Activated naive CD4-positive, alpha-beta T cell treated with anti-CD3 and anti-CD28 coated beads, Interleukin-2, amount 50 U/mL, for 24 hours (primary cell): ENCODE results near the gene RNF135.
"Not testable (repeated sequence)": the region's sequence is repeated elsewhere in the genome, so short reads cannot be mapped to it uniquely, and the experiment has no call there.

Experiments
- H3K27ac Mint-ChIP-seq: one replicate; pipeline ENCODE4 v1.8.0; 2021; ENCODE audit warnings: mild to moderate bottlenecking, mixed read lengths
- H3K27me3 Mint-ChIP-seq: one replicate; pipeline ENCODE4 v1.8.0; 2021; ENCODE audit warnings: mixed read lengths
- H3K36me3 Mint-ChIP-seq: one replicate; pipeline ENCODE4 v1.8.0; 2021; ENCODE audit warnings: mixed read lengths
- H3K4me1 Mint-ChIP-seq: one replicate; pipeline ENCODE4 v1.8.0; 2021; ENCODE audit warnings: mixed read lengths
- H3K4me3 Mint-ChIP-seq: one replicate; pipeline ENCODE4 v1.8.0; 2021; ENCODE audit warnings: mild to moderate bottlenecking, mixed read lengths
- H3K9me3 Mint-ChIP-seq: one replicate; pipeline ENCODE4 v1.8.0; 2021; ENCODE audit warnings: mixed read lengths

RNF135 gene

GRCh38 chr17:30975042-30975820 is 4.4 kb downstream of the RNF135 start:
- Mint-ChIP-seq H3K4me3 (no peak overlapping the region), H3K27ac (no peak overlapping the region), H3K9me3 (no peaks in the 10 kb centered on the region), H3K4me1 (peaks cover 20% of the 10 kb centered on the region), H3K36me3 (peaks cover 3% of the 10 kb centered on the region), H3K27me3 (no peaks in the 10 kb centered on the region)

GRCh38 chr17:30979919-30980318 is 9.1 kb downstream of the RNF135 start:
- H3K9me3 Mint-ChIP-seq, H3K4me3 Mint-ChIP-seq, H3K27ac Mint-ChIP-seq, H3K4me1 Mint-ChIP-seq, H3K27me3 Mint-ChIP-seq, H3K36me3 Mint-ChIP-seq: not testable (repeated sequence)

- Mint-ChIP-seq H3K27ac (no peak overlapping the region), H3K27me3 (no peaks in the 10 kb centered on the region), H3K36me3 (peaks cover 7% of the 10 kb centered on the region), H3K4me1 (peaks cover 3% of the 10 kb centered on the region), H3K9me3 (no peaks in the 10 kb centered on the region), H3K4me3 (no peak overlapping the region)
Measured at GRCh38 chr17:30981531-30982519, 11.0 kb downstream of the RNF135 start.

- Mint-ChIP-seq H3K27me3 (no peaks in the 10 kb centered on the region), H3K4me3 (no peak overlapping the region), H3K4me1 (peaks cover 3% of the 10 kb centered on the region), H3K9me3 (no peaks in the 10 kb centered on the region), H3K36me3 (peaks cover 7% of the 10 kb centered on the region), H3K27ac (no peak overlapping the region)
Measured at GRCh38 chr17:30982855-30983254, 12.0 kb downstream of the RNF135 start.

- H3K4me3 Mint-ChIP-seq, result no peak overlapping the region
- peaks cover 5% of the 10 kb centered on the region for H3K36me3 Mint-ChIP-seq
- no peaks in the 10 kb centered on the region for H3K27me3 Mint-ChIP-seq
- H3K9me3 Mint-ChIP-seq, result no peaks in the 10 kb centered on the region
- H3K27ac Mint-ChIP-seq, result no peak overlapping the region
- no peaks in the 10 kb centered on the region for H3K4me1 Mint-ChIP-seq
Measured at GRCh38 chr17:30990458-30990857, 19.6 kb downstream of the RNF135 start.

GRCh38 chr17:30992551-30992950 is 21.7 kb downstream of the RNF135 start:
- H3K4me1 Mint-ChIP-seq, result no peaks in the 10 kb centered on the region
- no peak overlapping the region for H3K27ac Mint-ChIP-seq
- H3K27me3 Mint-ChIP-seq, result no peaks in the 10 kb centered on the region
- no peak overlapping the region for H3K4me3 Mint-ChIP-seq
- H3K36me3 Mint-ChIP-seq, result peaks cover 6% of the 10 kb centered on the region
- H3K9me3 Mint-ChIP-seq, result no peaks in the 10 kb centered on the region

DNA sequence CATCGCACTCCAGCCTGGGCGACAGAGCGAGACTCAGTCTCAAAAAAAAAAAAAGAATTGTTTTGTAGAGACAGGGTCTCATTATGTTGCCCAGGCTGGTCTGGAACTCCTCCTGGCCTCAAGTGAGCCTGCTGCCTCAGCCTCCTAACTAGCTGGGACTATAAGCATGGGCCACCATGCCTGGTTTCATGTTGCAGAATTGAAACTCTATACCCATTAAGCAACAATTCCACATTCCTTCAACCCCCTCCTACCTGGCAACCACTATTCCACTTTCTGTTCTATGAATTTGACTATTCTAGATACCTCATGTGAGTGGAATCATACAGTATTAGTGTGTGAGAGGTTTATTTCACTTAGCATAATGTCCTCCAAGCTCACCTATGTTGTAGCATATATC is 24.5 kb downstream of the RNF135 start:
- Mint-ChIP-seq H3K9me3 (no peaks in the 10 kb centered on the region), H3K4me3 (no peak overlapping the region), H3K27me3 (no peaks in the 10 kb centered on the region), H3K27ac (no peak overlapping the region), H3K4me1 (no peaks in the 10 kb centered on the region), H3K36me3 (peaks cover 6% of the 10 kb centered on the region)

DNA sequence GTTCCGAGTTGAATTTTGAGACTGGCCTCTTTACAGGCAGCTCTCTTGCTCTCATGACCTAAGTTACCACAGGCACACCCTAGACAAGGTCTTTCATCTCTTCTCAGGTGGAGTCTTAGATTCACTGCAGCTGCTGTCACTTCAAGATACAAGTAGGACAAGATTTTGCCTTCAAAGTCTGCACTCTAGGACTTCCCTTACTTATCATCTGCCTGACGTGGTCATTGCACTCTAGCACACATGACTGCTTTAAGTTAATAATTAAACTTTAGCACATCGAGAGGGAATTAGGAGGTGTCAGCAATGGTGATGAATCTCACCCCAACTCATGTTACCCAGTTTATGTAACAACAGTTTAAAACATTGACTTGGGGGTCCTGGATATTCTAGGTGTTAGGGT is 25.6 kb downstream of the RNF135 start:
- no peaks in the 10 kb centered on the region for H3K9me3 Mint-ChIP-seq
- H3K4me1 Mint-ChIP-seq, result no peaks in the 10 kb centered on the region
- H3K4me3 Mint-ChIP-seq, result no peak overlapping the region
- no peak overlapping the region for H3K27ac Mint-ChIP-seq
- peaks cover 6% of the 10 kb centered on the region for H3K36me3 Mint-ChIP-seq
- no peaks in the 10 kb centered on the region for H3K27me3 Mint-ChIP-seq

GRCh38 chr17:30997270-30997669 is 26.4 kb downstream of the RNF135 start:
- H3K36me3 Mint-ChIP-seq, result peaks cover 6% of the 10 kb centered on the region
- no peak overlapping the region for H3K27ac Mint-ChIP-seq
- H3K27me3 Mint-ChIP-seq, result no peaks in the 10 kb centered on the region
- no peaks in the 10 kb centered on the region for H3K4me1 Mint-ChIP-seq
- H3K9me3 Mint-ChIP-seq, result no peaks in the 10 kb centered on the region
- no peak overlapping the region for H3K4me3 Mint-ChIP-seq

DNA sequence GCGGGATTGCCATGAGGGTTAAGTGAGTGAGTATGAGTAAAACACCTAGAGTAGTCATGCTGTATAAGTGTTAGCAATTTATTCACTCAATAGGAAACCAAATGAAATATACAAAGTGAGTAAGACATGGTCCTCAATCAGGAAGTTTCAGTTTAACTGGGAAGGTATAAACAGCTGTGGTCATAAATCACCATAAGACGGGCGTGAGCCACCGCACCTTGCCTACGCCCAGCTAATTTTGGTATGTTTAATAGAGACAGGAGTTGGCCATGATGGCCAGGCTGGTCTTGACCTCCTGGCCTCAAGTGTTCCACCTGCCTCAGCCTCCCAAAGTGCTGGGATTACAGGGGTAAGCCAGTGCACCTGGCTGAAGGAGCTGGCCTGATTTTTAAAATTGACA is 27.0 kb downstream of the RNF135 start:
- H3K4me3 Mint-ChIP-seq, result no peak overlapping the region

DNA sequence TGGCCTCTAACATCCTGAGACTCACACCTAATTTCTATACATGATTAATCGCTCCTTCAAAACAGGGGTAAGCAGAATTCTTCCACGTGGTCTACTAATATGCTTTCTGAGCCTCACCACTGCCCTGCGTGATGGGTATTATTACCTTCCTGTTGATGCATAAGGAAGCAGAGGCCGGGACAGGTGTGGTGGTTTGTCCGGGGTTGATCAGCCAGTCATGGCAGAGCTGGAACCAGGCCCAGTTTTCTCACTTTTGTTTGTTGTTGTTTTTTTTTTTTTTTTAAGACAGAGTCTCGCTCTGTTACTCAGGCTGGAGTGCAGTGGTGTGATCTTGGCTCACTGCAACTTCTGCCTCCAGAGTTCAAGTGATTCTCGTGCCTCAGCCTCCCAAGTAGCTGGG is 31.2 kb downstream of the RNF135 start:
- H3K9me3 Mint-ChIP-seq, result no peaks in the 10 kb centered on the region
- no peak overlapping the region for H3K27ac Mint-ChIP-seq
- no peaks in the 10 kb centered on the region for H3K27me3 Mint-ChIP-seq
- H3K4me3 Mint-ChIP-seq, result no peak overlapping the region
- H3K4me1 Mint-ChIP-seq, result no peaks in the 10 kb centered on the region
- peaks cover 11% of the 10 kb centered on the region for H3K36me3 Mint-ChIP-seq

More for the DNA sequence above, 27.0 kb downstream of the RNF135 start:
- Mint-ChIP-seq H3K36me3 (peaks cover 6% of the 10 kb centered on the region), H3K27me3 (no peaks in the 10 kb centered on the region), H3K27ac (no peak overlapping the region), H3K9me3 (no peaks in the 10 kb centered on the region), H3K4me1 (no peaks in the 10 kb centered on the region)

DNA sequence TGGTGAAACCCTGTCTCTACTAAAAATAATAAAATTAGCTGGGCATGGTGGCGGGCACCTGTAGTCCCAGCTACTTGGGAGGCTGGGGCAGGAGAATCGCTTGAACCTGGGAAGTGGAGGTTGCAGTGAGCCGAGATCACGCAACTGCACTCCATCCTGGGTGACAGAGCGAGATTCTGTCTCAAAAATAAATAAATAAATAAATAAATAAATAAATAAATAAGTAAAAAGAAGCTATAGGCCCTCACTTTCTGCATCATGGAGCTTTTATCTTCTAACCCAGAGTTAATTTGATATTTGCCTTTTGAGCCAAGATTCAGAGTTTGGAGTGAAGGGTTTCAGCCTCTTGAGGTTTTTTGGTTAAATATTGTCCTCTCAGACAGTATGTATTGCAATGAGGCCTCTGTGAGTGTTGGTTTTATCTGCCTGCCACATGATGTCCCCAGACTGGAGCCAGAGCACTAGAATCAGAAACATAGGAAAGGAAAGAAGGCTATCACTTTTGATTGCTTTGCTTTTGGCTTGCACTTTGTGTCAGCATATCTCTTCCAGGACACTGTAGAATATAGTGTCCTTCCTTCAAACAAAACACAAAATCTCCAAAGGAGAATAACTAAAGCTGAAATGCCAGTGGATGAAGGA is 32.5 kb downstream of the RNF135 start:
- Mint-ChIP-seq H3K27me3 (no peaks in the 10 kb centered on the region), H3K4me3 (no peak overlapping the region), H3K9me3 (no peaks in the 10 kb centered on the region), H3K4me1 (peaks cover 11% of the 10 kb centered on the region), H3K36me3 (peaks cover 7% of the 10 kb centered on the region), H3K27ac (no peak overlapping the region)

- Mint-ChIP-seq H3K4me1 (peaks cover 15% of the 10 kb centered on the region), H3K9me3 (no peaks in the 10 kb centered on the region), H3K27ac (no peak overlapping the region), H3K4me3 (no peak overlapping the region), H3K27me3 (no peaks in the 10 kb centered on the region), H3K36me3 (peaks cover 7% of the 10 kb centered on the region)
Measured at GRCh38 chr17:31004160-31004559, 33.3 kb downstream of the RNF135 start.

DNA sequence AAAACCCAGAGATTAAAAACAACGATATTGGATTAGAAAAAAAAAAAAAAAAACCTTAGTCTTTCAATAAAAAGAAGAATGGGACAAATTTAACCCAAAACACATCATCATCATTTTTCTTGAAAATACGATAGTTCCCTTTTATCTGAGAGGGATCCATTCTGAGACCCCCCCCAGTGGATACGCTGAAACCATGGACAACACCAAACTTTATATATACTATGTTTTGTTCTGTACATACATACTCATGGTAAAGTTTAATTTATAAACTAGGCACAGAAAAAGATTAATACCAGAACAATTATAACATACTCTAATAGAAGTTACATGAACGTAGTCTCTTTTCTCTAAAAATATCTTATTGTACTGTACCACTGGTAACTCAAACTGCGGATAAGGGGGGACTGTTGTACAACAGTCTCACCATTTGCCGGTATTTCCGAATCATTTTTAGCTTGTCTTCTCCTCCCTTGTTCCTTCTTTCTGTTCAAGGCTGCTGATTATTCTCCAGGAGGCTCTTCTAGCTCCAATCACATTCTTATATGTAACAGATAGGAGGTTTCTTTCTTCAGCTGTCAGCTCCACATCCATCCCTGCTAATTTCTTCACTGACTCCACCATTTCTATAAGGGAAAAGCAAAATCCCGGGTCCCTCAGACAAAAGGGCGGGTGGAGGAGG is 37.0 kb downstream of the RNF135 start:
- Mint-ChIP-seq H3K36me3 (peaks cover 7% of the 10 kb centered on the region), H3K27ac (peak overlapping the region; percentile 77), H3K9me3 (no peaks in the 10 kb centered on the region), H3K4me1 (peaks cover 21% of the 10 kb centered on the region), H3K4me3 (peak overlapping the region; percentile 91), H3K27me3 (no peaks in the 10 kb centered on the region)

DNA sequence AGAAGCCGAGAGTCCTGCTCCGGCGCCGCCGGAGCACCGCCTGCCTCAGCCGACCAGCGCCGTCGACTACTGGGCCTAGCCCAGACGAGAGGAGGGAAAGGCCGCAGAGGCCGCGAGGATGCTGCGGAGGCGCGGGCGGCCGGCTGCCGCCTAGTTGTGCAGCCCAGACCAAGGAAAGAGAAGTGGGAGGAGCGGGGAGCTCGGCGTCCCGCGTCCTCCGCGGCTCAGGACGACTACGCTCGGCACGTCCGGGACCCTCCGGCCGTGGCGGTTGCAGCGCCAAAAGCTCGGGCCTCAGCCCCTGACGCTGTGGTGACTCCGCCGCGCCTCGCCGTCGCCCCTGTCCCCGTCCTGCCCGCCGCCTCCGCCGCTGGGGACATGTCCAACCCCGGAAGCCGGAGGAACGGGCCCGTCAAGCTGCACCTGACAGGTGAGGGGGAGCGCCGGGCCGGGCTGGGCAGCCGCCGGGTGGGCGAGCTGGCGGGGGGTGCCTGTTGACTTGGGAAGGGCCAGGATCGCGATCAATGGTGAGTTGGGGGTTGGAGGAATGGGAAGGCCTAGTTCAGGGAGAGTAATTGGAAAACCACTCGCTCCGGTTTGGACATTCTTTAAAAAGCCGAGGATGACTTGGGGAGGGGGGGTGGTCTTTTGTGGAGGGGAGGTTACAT is 37.7 kb downstream of the RNF135 start:
- Mint-ChIP-seq H3K4me1 (peaks cover 21% of the 10 kb centered on the region), H3K27ac (peak overlapping the region; percentile 91)

More for the DNA sequence above, 37.7 kb downstream of the RNF135 start:
- H3K9me3 Mint-ChIP-seq, result no peaks in the 10 kb centered on the region
- H3K4me3 Mint-ChIP-seq, result peak overlapping the region; percentile 91
- peaks cover 7% of the 10 kb centered on the region for H3K36me3 Mint-ChIP-seq
- H3K27me3 Mint-ChIP-seq, result no peaks in the 10 kb centered on the region
